Stimulated activated CD8-positive, alpha-beta memory T cell treated with anti-CD3 and anti-CD28 coated beads, Interleukin-7, amount 100 ng/mL, for 24 hours (primary cell): Measurements from ENCODE around the gene EPB41.

Experiments used
- DNase-seq: peaks from one replicate; pipeline ENCODE4 v3.0.0-alpha.2; 2020; ENCODE audit warnings: low read depth

Gene EPB41

GRCh38 chr1:28891256-28891655 is 23.1 kb upstream of the EPB41 start:
- no peak for DNase-seq

DNA sequence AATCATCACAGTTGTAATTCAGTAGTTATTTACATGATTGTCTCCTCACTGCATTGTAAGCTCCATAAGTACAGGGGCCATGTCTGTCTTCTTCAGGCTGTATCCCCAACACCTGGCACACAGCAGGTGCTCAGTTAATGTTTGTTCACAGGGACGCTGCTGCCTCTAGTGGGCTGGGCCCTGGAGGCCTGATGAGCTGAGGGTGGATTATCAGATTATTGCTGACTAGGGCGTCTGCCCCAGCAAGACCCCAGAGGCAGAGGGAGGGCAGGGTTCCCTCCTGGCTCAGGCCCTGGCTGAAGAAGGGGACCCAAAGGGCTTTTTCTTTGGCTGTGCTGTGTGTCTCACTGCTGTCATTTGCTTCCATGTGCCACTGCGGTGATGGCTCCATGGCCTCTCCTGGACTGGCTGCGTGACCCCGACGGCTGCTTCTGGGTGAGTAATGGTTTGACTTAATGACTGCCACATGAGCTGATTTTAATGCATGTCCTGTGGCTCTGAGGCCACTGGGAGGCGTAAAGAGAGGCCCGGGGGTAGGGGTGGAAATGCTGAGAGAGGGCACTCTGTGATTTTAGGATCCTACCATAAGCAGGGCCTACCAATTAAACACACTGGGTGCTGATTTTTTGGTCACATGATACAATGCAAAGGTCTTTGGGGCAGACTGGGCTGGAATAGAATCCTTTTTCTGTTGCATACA is 20.8 kb upstream of the EPB41 start:
- no peak for DNase-seq

DNA sequence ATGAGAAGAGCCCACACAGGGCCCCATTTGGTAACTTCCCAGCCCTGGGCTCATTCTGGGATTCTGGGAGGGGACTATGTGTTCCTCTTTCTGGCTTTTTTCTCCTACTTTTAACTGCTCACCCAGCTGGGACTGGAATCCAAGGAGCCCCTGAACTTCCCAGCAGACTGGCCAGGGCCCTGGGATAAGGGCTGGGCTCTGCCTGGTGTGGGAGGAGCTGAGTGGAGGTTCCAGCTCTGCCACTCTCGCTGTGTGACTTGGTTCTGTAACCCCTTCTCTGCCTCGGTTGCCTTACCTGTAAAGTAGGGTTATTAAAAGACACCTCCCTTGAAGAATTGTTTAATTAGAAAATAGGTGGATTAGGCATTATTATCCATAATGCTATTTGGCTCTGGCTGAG is 19.6 kb upstream of the EPB41 start:
- no peak for DNase-seq

- no peak for DNase-seq
Observed at GRCh38 chr1:28895896-28896608, 18.3 kb upstream of the EPB41 start.

GRCh38 chr1:28896609-28896986 is 17.8 kb upstream of the EPB41 start:
- DNase-seq: no peak

DNA sequence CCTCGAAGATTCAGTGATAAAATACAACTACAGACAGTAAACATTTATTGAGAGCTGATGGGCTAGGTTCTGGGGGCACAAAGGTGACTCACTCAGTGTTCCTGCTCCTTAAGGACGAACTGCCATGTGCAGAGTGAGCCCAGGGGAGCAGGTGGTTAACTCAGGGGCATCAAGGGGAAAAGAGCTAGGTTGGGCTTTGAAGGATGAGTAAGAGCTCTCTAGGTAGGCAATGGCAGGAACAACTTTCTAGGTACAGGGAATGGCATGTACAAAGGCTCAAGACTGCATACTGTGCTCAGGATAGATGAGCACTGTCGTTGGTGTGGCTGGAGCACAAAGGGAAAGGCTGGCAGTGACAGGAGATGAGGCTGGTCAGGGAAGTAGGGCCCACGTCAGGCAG is 16.6 kb upstream of the EPB41 start:
- DNase-seq: no peak

DNA sequence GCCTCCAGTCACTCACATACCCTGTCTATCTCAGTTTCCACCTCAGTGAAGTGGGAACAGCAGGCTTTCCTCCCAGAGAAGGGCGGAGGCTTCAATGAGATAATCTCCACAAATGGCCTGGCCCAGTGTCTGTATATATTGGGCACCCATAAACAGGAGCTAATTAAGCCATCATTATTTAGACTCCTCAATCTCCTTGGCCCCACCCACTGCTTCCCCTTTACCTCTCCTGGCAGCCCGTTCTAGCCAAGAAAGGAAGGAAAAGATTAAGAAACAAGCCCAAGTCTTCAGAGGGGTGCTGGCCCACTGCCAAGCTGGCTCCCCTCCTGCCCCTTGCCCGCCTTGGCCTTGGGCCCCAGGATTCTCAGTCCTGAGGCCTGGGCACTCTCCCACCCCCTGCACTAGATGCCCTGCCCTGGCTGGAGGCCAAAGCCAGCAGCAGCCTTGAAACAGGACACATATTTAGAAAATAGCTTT is 15.9 kb upstream of the EPB41 start:
- DNase-seq: no peak

DNA sequence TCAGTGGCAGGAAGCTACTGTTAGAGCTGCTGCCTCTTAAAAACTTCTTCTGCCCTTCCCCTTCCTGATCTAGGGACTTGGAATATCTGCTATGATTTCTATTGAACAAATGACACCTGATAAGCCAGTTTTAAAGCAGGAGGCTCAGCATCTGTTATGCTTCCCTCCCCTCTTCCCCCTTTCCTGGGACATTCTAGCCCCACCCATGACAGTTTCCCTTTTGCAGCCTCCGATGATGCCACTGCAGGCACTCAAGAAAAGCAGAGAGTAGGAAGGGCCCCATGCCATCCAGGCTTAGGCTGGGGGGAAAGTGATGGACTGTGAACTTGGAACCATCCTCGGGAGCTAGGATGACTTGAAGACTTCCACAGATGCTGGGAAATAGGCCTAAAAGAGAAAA is 15.1 kb upstream of the EPB41 start:
- no peak for DNase-seq

DNA sequence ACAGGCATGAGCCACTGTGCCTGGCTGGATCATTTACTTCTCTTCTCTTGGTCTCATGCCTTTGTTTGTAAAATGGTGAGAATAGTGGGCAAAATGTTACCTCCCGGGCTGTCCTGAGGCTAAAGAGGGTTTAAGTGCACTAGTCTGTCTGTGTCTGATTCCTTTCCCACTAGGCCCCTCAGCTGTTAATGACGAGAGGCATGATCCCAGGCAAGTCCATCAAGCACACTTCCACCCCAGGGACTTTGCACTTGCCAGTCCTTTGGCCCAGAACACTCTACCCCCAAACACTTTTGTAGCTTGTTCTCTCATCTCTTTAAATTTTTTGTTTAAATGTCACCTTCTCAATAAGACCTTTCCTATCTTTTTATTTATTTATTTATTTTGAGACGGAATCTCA is 13.8 kb upstream of the EPB41 start:
- DNase-seq: no peak

GRCh38 chr1:28902738-28903137 is 11.6 kb upstream of the EPB41 start:
- no peak for DNase-seq

DNA sequence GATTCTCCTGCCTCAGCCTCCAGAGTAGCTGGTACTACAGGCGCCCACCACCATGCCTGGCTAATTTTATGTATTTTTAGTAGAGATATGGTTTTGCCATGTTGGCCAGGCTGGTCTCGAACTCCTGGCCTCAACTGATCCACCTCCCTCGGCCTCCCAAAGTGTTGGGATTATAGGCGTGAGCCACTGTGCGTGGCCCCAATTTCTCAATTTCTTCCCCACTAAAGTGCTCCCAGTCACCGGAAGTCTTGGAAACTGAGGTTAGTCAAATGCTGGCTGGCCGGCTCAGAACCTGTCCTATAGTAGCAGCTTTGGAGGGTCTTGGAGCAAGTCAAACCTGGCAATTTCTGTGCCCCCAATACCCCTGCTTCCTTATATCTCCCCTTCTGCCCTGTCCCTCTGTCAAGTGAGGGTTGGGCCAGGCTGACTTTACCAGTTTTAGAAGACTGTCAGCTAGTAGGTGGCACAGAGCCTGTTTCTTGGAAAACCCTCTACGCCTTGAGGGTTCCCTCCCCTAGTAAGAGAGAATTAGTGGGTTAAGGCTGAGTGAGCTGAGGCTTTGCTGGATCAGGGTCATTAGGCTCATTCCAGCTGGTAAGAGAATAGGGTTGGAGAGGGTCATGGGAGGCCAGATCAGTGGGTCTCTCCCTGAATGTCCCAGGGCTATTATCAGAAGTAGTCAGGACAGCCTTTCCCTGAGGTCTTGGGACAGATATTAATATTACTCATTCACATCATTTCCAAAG is 8.3 kb upstream of the EPB41 start:
- no peak for DNase-seq

GRCh38 chr1:28909198-28909597 is 5.2 kb upstream of the EPB41 start:
- no peak for DNase-seq

DNA sequence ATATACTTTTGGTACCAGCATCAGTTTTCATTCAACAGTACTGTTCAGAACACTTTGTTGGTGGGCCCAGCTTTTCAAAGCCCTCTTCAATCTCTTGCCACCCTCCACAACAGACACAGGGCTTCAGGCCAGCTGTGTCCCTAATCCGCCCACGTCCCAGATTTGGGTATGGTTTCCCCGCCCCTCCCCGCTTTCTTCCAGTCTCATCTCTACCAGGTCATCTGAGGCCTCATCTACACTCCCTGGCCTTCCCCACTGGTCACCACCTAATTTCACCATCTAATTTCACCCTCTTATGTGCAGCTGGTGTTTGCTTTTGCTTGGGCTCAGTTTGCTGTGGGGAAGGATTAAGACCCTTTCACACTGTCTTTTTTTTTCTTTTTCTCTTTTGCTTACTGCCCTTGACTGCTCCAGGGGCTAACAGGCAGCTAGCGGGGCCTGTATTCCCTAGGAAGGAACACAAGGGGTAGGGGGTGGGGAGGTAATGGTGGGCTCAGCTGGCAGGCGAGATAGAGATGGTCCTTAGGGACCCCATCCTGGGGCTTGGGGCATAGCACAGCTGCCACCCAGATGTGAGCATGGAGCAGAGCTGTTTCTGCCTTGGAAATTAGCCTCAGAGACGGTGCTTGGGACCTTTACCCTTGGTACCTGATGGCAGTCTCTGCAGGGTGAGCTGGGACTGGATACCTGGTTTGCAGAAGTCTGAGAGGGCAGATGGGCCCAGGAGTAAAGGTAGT is 3.8 kb upstream of the EPB41 start:
- DNase-seq: no peak

DNA sequence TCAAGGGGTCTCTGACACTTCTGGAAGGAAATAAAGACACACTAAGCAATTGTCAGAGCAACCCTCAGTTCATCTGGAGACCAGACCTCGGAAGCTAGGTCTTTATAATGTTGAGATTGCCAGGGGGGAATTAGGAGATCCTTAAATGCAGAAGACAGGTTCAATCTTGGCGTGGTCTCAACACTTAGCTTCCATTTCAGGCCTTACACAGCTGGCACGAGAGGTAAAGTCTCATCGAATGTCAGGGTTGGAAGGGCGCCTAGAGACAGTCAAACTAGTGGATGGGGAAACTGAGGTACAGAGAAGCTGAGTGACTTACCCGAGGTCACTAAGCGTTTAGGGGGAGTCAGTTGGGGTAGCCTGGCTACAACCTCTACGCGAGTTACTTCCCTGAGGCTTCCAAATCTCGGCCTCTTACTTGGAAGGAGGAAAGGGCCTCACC is 562 bp upstream of the EPB41 start:
- DNase-seq: no peak

GRCh38 chr1:28915031-28915895 is 894 bp downstream of the EPB41 start:
- DNase-seq: no peak

DNA sequence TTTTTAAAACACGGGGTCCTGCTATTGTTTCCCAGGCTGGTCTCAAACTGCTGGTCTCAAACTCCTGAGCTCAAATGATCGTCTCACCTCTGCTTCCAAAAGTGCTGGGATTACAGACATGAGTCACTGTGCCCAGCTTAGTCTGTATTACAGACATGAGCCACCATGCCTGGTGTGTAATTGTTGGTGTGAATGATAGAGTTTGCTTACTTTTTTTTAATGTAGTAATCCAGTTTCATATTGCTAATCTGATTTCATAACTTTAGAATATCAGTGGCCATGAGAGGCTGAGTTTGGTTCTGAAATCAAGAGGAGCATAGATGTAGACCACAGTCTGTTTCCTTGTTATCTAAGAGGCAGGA is 3.4 kb downstream of the EPB41 start:
- DNase-seq: no peak

- DNase-seq: no peak
Observed at GRCh38 chr1:28921286-28921869, 7.0 kb downstream of the EPB41 start.

DNA sequence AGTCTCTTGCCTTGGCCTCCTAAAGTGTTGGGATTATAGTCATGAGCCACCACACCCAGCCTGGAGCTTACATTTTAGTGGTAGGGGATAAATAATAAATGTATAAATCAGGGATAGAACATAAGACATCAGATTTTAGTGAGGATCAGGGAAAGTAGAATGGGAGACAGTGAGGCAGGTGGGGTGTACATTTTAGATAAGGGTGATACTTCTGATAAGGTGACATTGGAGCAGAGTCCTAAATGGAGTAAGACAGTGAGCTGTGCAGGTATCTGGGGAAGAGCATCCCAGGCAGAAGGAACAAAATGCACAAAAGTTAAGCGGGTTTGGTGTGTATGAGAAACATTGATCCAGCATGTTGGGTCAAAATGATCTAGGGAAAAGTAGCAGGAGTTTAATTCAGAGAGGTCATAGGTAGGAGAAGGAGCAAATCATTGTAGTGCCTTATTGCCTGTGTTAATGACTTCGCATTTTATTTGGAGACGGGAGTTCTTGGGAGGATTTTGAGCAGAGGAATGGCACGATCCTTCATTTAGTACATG is 11.1 kb downstream of the EPB41 start:
- no peak for DNase-seq

- no peak for DNase-seq
Observed at GRCh38 chr1:28926629-28927265, 12.4 kb downstream of the EPB41 start.

DNA sequence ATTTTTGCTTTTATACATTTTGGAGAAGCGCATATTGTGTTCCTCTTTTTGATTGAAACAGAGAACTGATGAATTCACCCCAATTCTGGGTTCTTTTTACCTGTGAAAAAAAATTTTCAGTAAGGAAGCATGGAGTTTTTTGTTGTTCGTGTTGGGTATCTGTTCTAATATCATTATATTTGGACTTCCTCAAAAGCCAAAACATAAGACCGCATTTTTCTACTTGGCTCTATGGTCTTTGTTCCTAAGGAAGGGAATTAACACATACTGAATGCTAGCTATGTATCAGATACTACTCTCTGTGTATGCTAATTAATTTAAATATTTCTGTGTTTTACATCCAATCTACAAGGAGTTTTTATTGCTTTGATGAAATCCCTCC is 12.9 kb downstream of the EPB41 start:
- DNase-seq: no peak
